Neural cell (in vitro differentiated cells): ENCODE results near the gene FNDC11. TPM values are rescaled to one million over a fixed set of nuclear protein-coding genes. Genes with fewer than 3 reads are reported as not detected.

Source experiments
- H2AFZ ChIP-seq: fragments of 200-600, 300-800 bp; sonication (generic), shearing (Covaris generic); 2 replicates; pipeline ENCODE4 v1.6.0; 2014; ENCODE audit warnings: low read depth, mild to moderate bottlenecking, antibody characterized with exemption, low read length, moderate library complexity
- H3F3A ChIP-seq: fragments of 200-600 bp; shearing (Covaris generic); 2 replicates; pipeline ENCODE4 v1.6.1; 2016; ENCODE audit warnings: mild to moderate bottlenecking, moderate library complexity, mixed read lengths, antibody characterized with exemption, low read length; ENCODE audit not compliant: insufficient read depth, poor library complexity, severe bottlenecking
- H3K27ac ChIP-seq: fragments of 200-600, 300-800 bp; sonication (generic), shearing (Covaris generic); 2 replicates; pipeline ENCODE4 v1.5.1; 2014; ENCODE audit warnings: mild to moderate bottlenecking, low read length, moderate library complexity
- H3K27me3 ChIP-seq: fragments of 300-800, 200-600 bp; sonication (generic), shearing (Covaris generic); 2 replicates; pipeline ENCODE4 v1.6.0; 2014; ENCODE audit warnings: mild to moderate bottlenecking, low read depth, low read length, moderate library complexity; ENCODE audit not compliant: insufficient read depth
- H3K36me3 ChIP-seq: fragments of 300-800, 200-600 bp; sonication (generic), shearing (Covaris generic); 2 replicates; pipeline ENCODE4 v1.5.1; 2014; ENCODE audit warnings: mild to moderate bottlenecking, antibody characterized with exemption, low read length, moderate library complexity; ENCODE audit not compliant: insufficient read depth
- H3K4me2 ChIP-seq: fragments of 300-800, 200-600 bp; sonication (generic), shearing (Covaris generic); 2 replicates; pipeline ENCODE4 v1.6.0; 2014; ENCODE audit warnings: mild to moderate bottlenecking, low read length
- H3K4me3 ChIP-seq: fragments of 300-800, 200-600 bp; sonication (generic), shearing (Covaris generic); 2 replicates; pipeline ENCODE4 v1.5.1; 2014; ENCODE audit warnings: mild to moderate bottlenecking, low read length, moderate library complexity
- H3K79me2 ChIP-seq: fragments of 200-600 bp; shearing (Covaris generic); replicated peaks from 2 replicates; pipeline ENCODE4 v1.6.0; 2014; ENCODE audit warnings: mild to moderate bottlenecking, low read length, moderate library complexity; ENCODE audit not compliant: insufficient read depth
- H3K9ac ChIP-seq: fragments of 300-800, 200-600 bp; sonication (generic), shearing (Covaris generic); 2 replicates; pipeline ENCODE4 v1.6.1; 2016; ENCODE audit warnings: mild to moderate bottlenecking, low read length, mixed read lengths
- H3K9me2 ChIP-seq: fragments of 200-600 bp; shearing (Covaris generic); 2 replicates; pipeline ENCODE4 v1.6.1; 2016; ENCODE audit warnings: mild to moderate bottlenecking, low read length, mixed read lengths; ENCODE audit not compliant: insufficient read depth
- H3K9me3 ChIP-seq: fragments of 200-600, 300-800 bp; sonication (generic), shearing (Covaris generic); 2 replicates; pipeline ENCODE4 v1.6.1; 2016; ENCODE audit warnings: mild to moderate bottlenecking, mixed run types, low read length, moderate library complexity, mixed read lengths
- H4K20me1 ChIP-seq: fragments of 200-600 bp; shearing (Covaris generic); 2 replicates; pipeline ENCODE4 v1.6.1; 2016; ENCODE audit warnings: mild to moderate bottlenecking, mixed run types; ENCODE audit not compliant: insufficient read depth
- EZH2 ChIP-seq: fragments of 200-600, 300-800 bp; shearing (Covaris generic), sonication (generic); IDR thresholded peaks from 2 replicates; pipeline ENCODE4 v1.6.1; 2014; ENCODE audit warnings: antibody characterized with exemption, low read length, borderline replicate concordance, mild to moderate bottlenecking; ENCODE audit not compliant: insufficient read depth, poor library complexity, severe bottlenecking
- POLR2AphosphoS5 ChIP-seq: IDR thresholded peaks from 2 replicates; pipeline ENCODE4 v1.6.1; 2012
- SMC3 ChIP-seq: fragments of 450-650 bp; conservative IDR thresholded peaks from 2 replicates; pipeline ENCODE4 v1.6.1; 2014; ENCODE audit warnings: antibody characterized with exemption, mild to moderate bottlenecking, moderate library complexity; ENCODE audit not compliant: poor library complexity
- TAF1 ChIP-seq: IDR thresholded peaks from 2 replicates; pipeline ENCODE4 v1.6.1; 2012; ENCODE audit warnings: low read depth
- polyA plus RNA-seq: library from polyadenylated mRNA; depleted of rRNA; stranded (reverse); fragments of >200 nt; gene quantifications from 2 replicates; pipeline ENCODE4 v1.2.3, GENCODE V29; 2014
- TF ChIP-seq, protein P1 (sequence below): IDR thresholded peaks from 2 replicates; pipeline ENCODE4 v1.6.1; 2012; ENCODE audit warnings: borderline replicate concordance
- TF ChIP-seq, protein P2 (sequence below): fragments of 450-650 bp; IDR thresholded peaks from 2 replicates; pipeline ENCODE4 v1.5.1; 2014; ENCODE audit warnings: antibody characterized with exemption, mild to moderate bottlenecking, moderate library complexity; ENCODE audit not compliant: poor library complexity, severe bottlenecking

FNDC11 gene
- polyA plus RNA-seq, 1 donor from 2014 or later = 1.9 TPM

DNA sequence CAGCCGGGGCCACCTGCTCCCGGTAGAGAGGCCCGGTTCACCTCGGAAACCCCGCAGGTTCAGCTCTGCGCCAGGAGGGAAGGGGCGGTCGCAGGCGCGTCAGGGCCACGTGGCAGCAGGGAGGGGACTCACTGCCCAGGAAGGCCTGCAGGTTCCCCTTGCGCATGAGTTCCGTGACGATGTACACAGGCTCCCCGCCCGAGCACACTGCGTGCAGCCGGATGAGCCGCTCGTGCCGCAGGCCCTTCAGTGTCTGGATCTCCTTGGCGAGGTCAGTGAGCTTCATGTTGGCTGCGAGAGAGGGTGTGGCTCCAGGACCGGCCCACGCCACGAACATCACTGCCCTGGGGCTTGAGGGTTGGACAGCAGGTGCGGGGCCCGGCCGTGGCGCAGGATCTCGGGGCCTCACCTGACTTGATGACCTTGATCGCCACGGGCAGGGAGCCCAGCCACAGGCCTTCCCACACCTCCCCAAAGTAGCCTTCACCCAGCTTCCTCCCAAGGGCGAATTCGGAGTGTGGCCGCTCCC lies 11.9 kb upstream of the FNDC11 start:
- Histone ChIP-seq H3K9ac (no peak overlapping the region), H3K27me3 (no peaks in the 10 kb centered on the region), H3K27ac (no peak overlapping the region), H3K4me2 (no peak overlapping the region), H3K9me2 (no peaks in the 10 kb centered on the region), H4K20me1 (no peaks in the 10 kb centered on the region), H2AFZ (no peak overlapping the region), H3F3A (no peaks in the 10 kb centered on the region), H3K9me3 (no peaks in the 10 kb centered on the region), H3K79me2 (no peaks in the 10 kb centered on the region), H3K4me3 (no peak overlapping the region), H3K36me3 (no peaks in the 10 kb centered on the region)
- TF ChIP-seq, protein P1, sequence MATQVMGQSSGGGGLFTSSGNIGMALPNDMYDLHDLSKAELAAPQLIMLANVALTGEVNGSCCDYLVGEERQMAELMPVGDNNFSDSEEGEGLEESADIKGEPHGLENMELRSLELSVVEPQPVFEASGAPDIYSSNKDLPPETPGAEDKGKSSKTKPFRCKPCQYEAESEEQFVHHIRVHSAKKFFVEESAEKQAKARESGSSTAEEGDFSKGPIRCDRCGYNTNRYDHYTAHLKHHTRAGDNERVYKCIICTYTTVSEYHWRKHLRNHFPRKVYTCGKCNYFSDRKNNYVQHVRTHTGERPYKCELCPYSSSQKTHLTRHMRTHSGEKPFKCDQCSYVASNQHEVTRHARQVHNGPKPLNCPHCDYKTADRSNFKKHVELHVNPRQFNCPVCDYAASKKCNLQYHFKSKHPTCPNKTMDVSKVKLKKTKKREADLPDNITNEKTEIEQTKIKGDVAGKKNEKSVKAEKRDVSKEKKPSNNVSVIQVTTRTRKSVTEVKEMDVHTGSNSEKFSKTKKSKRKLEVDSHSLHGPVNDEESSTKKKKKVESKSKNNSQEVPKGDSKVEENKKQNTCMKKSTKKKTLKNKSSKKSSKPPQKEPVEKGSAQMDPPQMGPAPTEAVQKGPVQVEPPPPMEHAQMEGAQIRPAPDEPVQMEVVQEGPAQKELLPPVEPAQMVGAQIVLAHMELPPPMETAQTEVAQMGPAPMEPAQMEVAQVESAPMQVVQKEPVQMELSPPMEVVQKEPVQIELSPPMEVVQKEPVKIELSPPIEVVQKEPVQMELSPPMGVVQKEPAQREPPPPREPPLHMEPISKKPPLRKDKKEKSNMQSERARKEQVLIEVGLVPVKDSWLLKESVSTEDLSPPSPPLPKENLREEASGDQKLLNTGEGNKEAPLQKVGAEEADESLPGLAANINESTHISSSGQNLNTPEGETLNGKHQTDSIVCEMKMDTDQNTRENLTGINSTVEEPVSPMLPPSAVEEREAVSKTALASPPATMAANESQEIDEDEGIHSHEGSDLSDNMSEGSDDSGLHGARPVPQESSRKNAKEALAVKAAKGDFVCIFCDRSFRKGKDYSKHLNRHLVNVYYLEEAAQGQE = no peak
- no peak for TF ChIP-seq POLR2AphosphoS5
- TF ChIP-seq, protein P2, sequence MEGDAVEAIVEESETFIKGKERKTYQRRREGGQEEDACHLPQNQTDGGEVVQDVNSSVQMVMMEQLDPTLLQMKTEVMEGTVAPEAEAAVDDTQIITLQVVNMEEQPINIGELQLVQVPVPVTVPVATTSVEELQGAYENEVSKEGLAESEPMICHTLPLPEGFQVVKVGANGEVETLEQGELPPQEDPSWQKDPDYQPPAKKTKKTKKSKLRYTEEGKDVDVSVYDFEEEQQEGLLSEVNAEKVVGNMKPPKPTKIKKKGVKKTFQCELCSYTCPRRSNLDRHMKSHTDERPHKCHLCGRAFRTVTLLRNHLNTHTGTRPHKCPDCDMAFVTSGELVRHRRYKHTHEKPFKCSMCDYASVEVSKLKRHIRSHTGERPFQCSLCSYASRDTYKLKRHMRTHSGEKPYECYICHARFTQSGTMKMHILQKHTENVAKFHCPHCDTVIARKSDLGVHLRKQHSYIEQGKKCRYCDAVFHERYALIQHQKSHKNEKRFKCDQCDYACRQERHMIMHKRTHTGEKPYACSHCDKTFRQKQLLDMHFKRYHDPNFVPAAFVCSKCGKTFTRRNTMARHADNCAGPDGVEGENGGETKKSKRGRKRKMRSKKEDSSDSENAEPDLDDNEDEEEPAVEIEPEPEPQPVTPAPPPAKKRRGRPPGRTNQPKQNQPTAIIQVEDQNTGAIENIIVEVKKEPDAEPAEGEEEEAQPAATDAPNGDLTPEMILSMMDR = no peak
- no peak for TF ChIP-seq EZH2
- no peak for TF ChIP-seq SMC3

DNA sequence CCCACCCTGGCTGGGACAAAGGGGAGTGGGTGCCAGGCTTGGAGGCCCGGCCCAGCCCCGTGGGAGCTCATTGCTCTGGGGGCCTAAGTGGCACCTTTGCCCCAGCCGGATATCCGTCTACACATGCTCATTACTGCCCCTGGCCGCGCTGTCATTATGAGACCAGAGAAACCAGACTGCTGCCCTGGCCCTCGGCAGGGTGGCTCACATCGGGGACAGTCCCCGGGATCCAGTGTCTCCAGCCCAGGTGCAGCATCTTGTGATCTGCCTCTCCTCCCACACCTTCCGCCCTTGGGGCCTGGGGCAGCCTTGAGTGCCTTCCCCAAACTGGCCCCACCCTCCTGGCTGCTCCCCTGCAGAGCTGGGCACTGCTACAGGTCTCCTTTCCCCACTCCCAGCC lies 11.3 kb upstream of the FNDC11 start:
- Histone ChIP-seq H3K27ac (no peak overlapping the region), H2AFZ (no peak overlapping the region), H3K9me2 (no peaks in the 10 kb centered on the region), H3K4me3 (no peak overlapping the region), H3K9me3 (no peaks in the 10 kb centered on the region), H3F3A (no peaks in the 10 kb centered on the region), H4K20me1 (no peaks in the 10 kb centered on the region), H3K79me2 (no peaks in the 10 kb centered on the region), H3K36me3 (no peaks in the 10 kb centered on the region), H3K27me3 (no peaks in the 10 kb centered on the region), H3K4me2 (no peak overlapping the region), H3K9ac (no peak overlapping the region)
- TF ChIP-seq, protein P2 = no peak
- TF ChIP-seq TAF1 = no peak
